Measurements from ENCODE around the gene IL17RD.

Gene IL17RD

GRCh38 chr3:57057351-57057750, 107.8 kb downstream of the IL17RD start:
- Mint-ChIP-seq H3K4me3 (no peak overlapping the region), H3K4me1 (no peaks in the 10 kb centered on the region), H3K36me3 (no peaks in the 10 kb centered on the region), H3K27me3 (peaks cover 4% of the 10 kb centered on the region), H3K9me3 (no peaks in the 10 kb centered on the region), H3K27ac (no peak overlapping the region)

GRCh38 chr3:57053122-57053521, 112.0 kb downstream of the IL17RD start:
- H3K4me1 Mint-ChIP-seq, result no peaks in the 10 kb centered on the region
- H3K4me3 Mint-ChIP-seq, result no peak overlapping the region
- no peaks in the 10 kb centered on the region for H3K36me3 Mint-ChIP-seq
- no peak overlapping the region for H3K27ac Mint-ChIP-seq
- no peaks in the 10 kb centered on the region for H3K9me3 Mint-ChIP-seq
- peaks cover 7% of the 10 kb centered on the region for H3K27me3 Mint-ChIP-seq

- no peaks in the 10 kb centered on the region for H3K9me3 Mint-ChIP-seq
- H3K36me3 Mint-ChIP-seq, result no peaks in the 10 kb centered on the region
- H3K27ac Mint-ChIP-seq, result no peak overlapping the region
- H3K4me3 Mint-ChIP-seq, result no peak overlapping the region
- H3K27me3 Mint-ChIP-seq, result peaks cover 10% of the 10 kb centered on the region
- no peaks in the 10 kb centered on the region for H3K4me1 Mint-ChIP-seq
These were observed 112.5 kb downstream of the IL17RD start for GRCh38 chr3:57052662-57053061.

- no peak overlapping the region for H3K27ac Mint-ChIP-seq
These were observed 116.4 kb downstream of the IL17RD start for GRCh38 chr3:57048728-57049127.

GRCh38 chr3:57048052-57048671, 117.0 kb downstream of the IL17RD start:
- H3K4me3 Mint-ChIP-seq, result no peak overlapping the region
- no peaks in the 10 kb centered on the region for H3K4me1 Mint-ChIP-seq
- no peaks in the 10 kb centered on the region for H3K36me3 Mint-ChIP-seq

More at GRCh38 chr3:57048728-57049127, 116.4 kb downstream of the IL17RD start:
- no peaks in the 10 kb centered on the region for H3K9me3 Mint-ChIP-seq
- H3K27me3 Mint-ChIP-seq, result peaks cover 8% of the 10 kb centered on the region
- no peaks in the 10 kb centered on the region for H3K4me1 Mint-ChIP-seq
- H3K4me3 Mint-ChIP-seq, result no peak overlapping the region
- H3K36me3 Mint-ChIP-seq, result no peaks in the 10 kb centered on the region

GRCh38 chr3:57046101-57046765, 118.9 kb downstream of the IL17RD start:
- Mint-ChIP-seq H3K27me3 (peaks cover 5% of the 10 kb centered on the region), H3K27ac (no peak overlapping the region), H3K4me1 (no peaks in the 10 kb centered on the region), H3K9me3 (no peaks in the 10 kb centered on the region), H3K36me3 (no peaks in the 10 kb centered on the region), H3K4me3 (no peak overlapping the region)

More at GRCh38 chr3:57048052-57048671, 117.0 kb downstream of the IL17RD start:
- Mint-ChIP-seq H3K27ac (no peak overlapping the region), H3K27me3 (peaks cover 7% of the 10 kb centered on the region), H3K9me3 (no peaks in the 10 kb centered on the region)

GRCh38 chr3:57043518-57043917, 121.6 kb downstream of the IL17RD start:
- no peaks in the 10 kb centered on the region for H3K4me1 Mint-ChIP-seq
- no peak overlapping the region for H3K27ac Mint-ChIP-seq
- peaks cover 4% of the 10 kb centered on the region for H3K27me3 Mint-ChIP-seq
- H3K4me3 Mint-ChIP-seq, result no peak overlapping the region
- no peaks in the 10 kb centered on the region for H3K9me3 Mint-ChIP-seq
- H3K36me3 Mint-ChIP-seq, result no peaks in the 10 kb centered on the region

GRCh38 chr3:57041674-57042073, 123.5 kb downstream of the IL17RD start:
- H3K27ac Mint-ChIP-seq, result no peak overlapping the region
- no peaks in the 10 kb centered on the region for H3K9me3 Mint-ChIP-seq
- no peaks in the 10 kb centered on the region for H3K4me1 Mint-ChIP-seq
- H3K36me3 Mint-ChIP-seq, result no peaks in the 10 kb centered on the region
- H3K27me3 Mint-ChIP-seq, result no peaks in the 10 kb centered on the region
- H3K4me3 Mint-ChIP-seq, result no peak overlapping the region

All from activated naive CD4-positive, alpha-beta T cell treated with anti-CD3 and anti-CD28 coated beads, Interleukin-2, amount 50 U/mL, for 24 hours (primary cell).